GM19193 (cell line): Measurements from ENCODE around the gene TPCN2.

Experiments
- POLR2A ChIP-seq: IDR thresholded peaks from 4 replicates; pipeline ENCODE4 v1.6.1; 2011; ENCODE audit not compliant: insufficient read depth, insufficient read length; ENCODE audit errors: extremely low read depth

The TPCN2 gene

DNA sequence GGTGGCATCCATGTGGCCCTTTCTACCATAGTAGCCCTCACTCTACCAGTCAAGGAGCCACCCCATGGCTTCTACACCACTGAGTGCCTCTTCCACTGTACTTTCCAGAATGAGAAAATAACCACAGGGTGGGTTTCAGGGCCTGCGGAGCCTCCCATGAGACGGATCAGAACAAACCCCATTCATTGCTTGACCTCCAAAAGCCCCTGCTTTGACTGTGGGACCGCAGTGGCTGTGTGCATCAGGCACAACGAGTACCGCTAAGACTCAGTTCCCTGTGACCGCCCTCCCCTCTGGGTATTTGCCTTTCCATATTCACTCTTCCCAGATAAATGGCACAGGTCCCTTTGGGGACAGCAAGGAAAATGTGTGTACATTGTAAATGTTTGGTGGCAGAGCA is 24.2 kb upstream of the TPCN2 start:
- TF ChIP-seq POLR2A: no peak

DNA sequence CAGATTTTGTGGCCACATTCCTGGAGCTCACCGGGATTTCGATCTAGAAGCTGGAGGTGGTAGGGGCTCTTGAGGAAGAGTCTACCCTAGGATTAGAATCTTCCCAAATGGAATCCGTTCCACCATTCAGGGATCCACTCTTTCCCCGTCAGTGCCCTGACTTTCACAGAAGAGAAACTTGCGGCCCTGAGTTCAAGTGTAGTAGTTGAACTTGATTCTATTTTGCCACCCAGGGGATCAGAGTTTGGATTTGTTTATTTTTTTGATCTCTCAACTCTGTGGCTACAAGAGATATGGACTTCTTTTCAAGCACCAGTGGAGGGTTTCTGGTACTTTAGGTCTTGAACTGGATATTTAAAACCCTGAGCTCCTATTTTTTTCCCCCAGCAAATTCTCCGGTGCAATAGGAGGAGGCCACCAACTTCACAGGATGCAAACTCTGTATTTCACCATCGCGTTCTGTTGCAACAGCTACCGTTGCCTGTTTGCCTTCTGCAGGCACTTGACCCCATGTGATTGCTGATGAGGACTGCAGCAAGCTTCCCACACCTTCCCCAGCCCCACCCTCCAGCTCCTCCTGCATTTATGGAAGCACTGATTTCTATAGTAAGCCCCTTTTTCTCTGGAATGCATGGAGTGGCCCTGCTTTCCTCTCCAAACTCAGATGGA is 20.9 kb upstream of the TPCN2 start:
- TF ChIP-seq POLR2A: no peak

DNA sequence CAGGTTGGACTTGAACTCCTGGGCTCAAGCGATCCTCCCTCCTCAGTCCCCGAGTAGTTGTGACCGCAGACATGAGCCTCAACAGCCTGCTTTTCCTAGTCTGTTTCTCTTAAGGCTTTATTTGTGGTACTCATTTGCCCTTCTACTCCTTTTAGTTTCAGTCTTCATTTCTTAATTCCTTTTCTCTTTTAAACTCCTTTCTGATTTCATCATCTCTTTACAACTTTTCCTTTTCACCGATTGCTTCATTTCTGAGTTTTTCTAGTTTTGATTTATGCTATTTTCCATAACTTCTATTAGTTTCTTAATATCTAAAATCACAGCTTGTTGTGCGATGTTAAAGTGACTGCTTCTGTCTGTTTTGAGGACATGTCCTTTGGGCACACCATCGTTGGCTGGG is 18.4 kb upstream of the TPCN2 start:
- no peak for TF ChIP-seq POLR2A

DNA sequence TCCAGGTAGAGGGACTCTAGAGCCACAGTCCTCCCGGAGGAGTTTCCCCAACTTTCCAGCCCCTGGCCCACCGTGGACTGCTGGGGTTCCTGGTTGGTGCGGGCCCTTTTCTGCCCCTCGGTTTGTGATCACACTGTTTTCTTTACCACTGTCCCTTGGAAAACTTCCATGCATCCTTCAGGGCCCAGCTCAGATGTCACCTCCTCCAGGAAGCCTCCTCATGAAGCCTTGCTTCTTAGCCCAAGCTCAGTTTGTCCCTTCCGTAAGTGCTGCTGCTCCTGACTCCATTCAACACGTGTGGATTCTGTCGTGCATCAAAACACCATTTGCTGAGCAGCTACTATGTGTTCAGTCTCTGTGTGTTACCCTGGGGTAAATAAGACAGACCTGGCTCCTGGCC is 15.9 kb upstream of the TPCN2 start:
- TF ChIP-seq POLR2A: no peak

DNA sequence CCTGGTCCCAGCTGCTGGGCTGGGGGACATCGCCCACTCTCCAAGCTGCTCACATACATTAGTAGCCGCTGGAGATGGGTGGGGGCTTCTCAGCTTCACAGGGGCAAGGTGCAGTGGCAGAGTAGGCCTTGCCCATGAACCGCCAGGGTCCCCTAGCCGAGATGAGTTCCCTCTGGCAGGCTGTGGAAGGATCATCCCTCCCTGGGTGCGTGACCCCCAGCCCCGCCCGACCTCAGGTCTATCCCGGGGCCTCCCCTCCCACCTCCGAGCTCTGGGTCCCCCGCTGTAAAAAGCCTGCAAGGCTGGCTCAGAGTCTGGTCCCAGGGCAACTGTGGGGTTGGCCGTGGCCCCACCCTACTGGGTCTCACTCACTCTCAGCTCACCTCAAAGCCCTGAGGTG is 15.3 kb upstream of the TPCN2 start:
- no peak for TF ChIP-seq POLR2A

DNA sequence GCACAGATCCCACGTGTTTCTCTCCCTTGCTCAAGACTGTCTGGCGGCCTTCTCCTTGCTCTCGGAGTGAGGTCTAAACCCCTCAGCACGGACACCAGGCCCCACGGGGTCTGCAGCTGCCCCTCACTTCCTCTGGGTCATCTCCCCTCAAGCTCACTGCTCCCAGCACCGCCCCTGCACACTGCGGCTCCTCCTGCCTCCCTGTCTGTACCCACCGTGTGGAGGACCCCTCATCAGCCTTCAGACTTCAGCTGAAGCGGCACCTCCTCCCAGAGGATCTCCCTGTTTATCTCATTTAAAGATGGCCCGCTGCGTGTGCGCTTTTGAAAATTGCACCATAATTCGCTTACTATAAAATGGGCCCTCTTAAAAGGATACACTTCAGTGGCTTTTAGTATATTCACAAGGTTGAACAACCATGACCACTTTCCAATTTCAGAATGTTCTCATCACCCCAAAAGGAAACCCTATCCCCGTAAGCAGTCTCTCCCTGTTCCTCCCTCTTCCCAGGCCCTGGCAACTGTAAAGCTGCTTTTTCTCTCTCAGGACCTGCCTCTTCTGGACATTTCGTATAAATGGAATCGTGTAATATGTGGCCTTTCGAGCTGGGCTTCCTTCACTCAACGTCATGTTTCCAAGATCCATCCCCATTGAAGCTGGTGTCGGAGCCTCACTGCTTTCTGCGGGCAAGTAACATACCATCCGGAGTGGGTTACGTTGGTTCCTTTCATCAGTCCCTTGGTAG is 14.4 kb upstream of the TPCN2 start:
- no peak for TF ChIP-seq POLR2A

DNA sequence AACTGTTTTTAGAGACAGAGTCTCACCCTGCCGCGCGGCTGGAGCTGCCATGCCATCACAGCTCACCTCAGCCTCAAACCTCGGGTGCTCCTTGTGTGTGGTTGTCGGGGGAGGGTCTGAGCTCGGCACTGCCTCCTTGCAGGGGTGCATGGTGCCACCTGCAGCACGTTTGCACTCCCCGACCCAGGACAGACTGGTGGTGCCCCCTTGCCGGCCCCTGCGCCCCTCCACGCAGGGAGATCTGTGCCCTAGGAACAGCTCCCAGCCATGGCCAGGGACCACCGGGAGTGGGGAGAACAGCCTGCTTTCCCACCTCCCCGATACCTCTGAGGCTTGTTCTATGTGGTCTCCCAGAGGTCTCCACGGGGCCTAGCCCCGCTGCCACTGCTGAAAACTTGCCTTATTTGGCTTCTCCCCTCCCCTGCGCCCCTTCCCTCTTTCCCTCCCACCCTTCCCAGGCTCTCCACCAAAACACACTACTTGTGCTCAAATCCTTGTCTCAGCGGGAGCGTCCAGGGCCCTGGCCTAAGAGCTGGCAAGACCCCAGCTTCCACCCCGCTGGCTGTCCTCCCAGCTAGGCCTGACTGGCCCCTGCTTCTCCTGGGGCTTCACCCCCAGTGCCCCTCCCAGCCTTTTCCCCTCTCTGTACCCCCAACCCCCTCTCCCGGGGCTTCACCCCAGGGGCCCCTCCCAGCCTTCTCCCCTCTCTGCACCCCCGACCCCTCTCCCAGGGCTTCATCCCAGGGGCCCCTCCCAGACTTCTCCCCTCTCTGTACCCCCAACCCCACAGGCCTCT is 13.4 kb upstream of the TPCN2 start:
- TF ChIP-seq POLR2A: no peak

DNA sequence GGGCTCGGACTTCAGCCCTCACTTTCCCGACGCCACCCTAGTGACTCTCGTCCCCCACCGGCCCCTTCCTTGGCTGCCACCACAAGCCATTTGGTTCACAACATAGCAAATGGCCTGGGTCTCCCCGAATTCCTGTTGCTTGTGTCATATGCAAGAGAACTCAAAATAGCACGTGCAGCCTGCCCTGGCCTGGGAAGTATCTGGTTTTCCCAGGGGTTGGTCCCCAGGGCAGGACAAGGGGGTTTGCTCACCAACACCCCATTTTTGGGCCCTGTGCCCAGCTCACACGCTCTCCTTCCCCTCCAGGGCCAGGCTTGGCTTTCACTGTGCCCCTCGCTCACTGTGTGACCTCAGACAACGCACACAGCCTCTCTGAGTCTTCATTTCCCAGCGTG is 12.8 kb upstream of the TPCN2 start:
- no peak for TF ChIP-seq POLR2A

DNA sequence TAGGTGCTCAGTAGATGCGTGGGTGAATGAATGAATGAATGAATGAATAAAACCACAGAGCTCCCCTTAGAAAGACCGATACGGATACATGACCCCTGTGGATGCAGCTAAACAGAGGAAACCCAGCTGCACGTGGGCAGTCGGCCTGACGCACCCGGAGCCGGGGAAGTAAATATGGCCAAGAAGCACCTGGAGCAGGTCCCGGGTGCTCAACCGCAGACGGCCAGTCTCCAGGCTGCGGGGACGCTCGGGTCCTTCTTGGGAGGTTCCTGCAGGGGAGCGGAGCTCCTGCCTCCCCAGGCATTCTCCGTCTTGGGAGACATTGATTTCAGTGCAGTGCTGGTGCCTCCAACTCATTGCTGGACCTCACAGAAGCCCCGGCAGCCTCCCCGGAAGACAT is 11.7 kb upstream of the TPCN2 start:
- no peak for TF ChIP-seq POLR2A

DNA sequence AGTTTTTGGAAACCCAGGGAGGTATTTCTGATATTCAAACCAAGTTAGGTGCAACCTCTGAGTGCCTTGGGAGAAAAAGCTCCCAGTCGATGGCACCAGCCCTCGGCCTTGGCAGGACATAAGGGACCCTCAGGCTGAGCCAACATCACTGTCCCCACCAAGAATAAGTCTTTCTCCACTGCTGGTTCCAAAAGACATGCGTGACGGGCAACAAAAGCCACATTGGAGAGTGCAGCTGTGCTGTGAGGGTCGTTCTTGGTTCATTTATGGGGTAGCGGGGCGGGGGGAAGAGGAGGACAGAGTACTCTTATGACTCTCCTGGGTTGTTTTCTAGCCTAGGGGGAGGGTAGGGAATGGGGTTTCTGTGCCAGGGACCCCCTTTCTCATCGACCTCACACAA is 11.2 kb upstream of the TPCN2 start:
- no peak for TF ChIP-seq POLR2A

DNA sequence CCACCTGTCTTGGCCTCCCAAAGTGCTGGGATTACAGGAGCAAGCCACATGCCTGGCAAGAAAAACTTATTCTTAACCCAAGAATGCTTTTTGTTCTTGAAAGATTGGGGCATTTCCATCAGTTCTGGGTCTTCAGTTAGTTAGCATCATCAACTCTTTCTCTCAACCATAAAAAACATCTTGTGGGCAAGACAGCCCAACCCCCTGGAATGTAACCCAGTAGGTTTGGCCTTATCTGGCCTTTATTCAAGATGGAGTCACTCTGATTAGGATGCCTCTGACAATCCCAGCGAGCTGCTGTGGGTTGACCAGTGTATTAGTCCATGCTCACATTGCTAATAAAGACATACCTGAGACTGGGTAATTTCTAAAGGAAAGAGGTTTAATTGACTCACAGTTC is 9.2 kb upstream of the TPCN2 start:
- no peak for TF ChIP-seq POLR2A

DNA sequence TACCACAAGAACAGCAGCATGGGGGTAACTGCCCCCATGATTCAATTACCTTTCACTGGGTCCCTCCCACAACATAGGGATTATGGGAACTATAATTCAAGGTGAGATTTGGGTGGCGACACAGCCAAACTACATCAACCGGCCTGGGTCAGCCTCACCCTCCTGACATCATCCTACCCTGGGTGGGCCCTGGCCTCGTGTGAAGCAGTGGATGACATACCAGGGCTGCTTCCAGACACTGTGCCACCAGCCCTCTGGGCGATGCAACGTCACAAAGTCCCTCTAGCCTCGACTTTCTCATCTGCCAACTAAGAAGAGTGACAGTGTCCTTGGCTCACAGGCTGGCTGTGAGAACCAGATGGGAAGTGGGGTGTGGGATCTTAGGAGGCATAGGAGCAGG is 8.7 kb upstream of the TPCN2 start:
- no peak for TF ChIP-seq POLR2A

DNA sequence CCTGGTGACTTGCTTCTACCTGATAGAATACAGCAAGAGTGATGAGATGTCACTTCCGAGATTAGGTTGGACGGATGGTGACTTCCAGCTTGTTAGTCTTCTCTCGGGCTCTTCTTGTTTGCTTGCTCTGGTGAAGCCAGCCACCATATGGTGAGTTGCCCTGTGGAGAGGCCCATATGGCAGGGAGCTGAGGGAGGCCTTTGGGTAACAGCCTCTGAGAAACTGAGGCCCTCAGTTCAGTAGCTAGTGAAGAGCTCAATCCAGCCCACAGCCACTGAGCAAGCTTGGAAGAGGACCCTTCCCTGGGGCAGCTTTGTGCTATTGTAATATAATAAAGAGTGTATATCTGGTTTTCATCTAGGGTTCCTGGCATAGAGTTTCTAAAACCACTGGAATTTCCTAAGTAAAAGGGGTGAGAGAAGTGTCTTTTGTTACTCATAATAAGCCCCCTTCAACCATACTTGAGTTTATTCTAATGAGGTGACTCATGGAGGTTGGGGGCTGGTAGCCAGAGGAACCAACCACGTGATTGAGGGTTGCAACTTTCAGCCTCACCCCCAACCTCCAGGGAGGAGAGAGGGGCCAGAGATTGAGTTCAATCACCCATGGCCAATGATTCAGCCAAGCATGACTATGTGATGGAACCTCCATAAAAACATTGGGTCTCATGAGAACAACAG is 8.0 kb upstream of the TPCN2 start:
- no peak for TF ChIP-seq POLR2A

DNA sequence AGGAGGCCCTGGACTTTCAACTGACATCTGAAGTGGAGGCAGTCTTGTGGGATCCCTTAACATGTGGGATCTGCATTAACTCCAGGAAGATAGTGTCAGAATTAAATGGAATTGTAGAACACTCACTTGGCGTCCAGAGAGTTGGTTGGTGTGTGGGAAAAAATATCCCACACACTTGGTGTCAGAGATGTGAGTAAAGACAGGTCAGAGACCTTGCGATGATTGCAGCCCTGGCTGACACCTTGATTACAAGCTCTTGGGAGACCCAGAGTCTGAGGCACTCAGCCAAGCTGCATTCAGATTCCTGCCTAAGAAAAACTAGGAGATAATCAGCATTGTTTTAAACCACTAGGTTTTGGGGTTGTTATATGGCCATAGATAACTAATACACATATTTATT is 7.2 kb upstream of the TPCN2 start:
- no peak for TF ChIP-seq POLR2A
